Adrenal gland (tissue), 12 donors: ENCODE measurements around the gene FAXDC2. TPM values are rescaled to one million over a fixed set of nuclear protein-coding genes. Genes with fewer than 3 reads are reported as not detected.

Experiments
- DNase-seq, 7 donors: peaks; one replicate each; pipeline ENCODE4 v3.0.0-alpha.2; 2019 to 2020
- H3K27ac ChIP-seq, 5 donors: fragments of 200-600 bp; sonication (generic) in 4 of 5; 1 replicate in 3 of 5; 2 replicates in 2 of 5; pipeline versions ENCODE4 v1.5.1 to v1.8.0; 2016 to 2020; ENCODE audit warnings: mild to moderate bottlenecking in 1 of 5
- H3K27me3 ChIP-seq: fragments of 200-600 bp; 2 replicates; pipeline ENCODE4 v1.8.0; 2021
- H3K36me3 ChIP-seq, 2 donors: fragments of 200-600 bp; replicated peaks in 1 of 2; 1 replicate in 1 of 2; 2 replicates in 1 of 2; pipeline versions ENCODE4 v1.5.1 to v1.8.0; 2018 to 2022
- H3K4me1 ChIP-seq, 2 donors: fragments of 200-600 bp; replicated peaks in 1 of 2; 1 replicate in 1 of 2; 2 replicates in 1 of 2; pipeline versions ENCODE4 v1.5.1 to v1.8.0; 2018 to 2021
- H3K4me3 ChIP-seq, 4 donors: fragments of 200-600 bp; sonication (generic) in 3 of 4; one replicate each; pipeline ENCODE4 v1.5.1; 2016 to 2018
- H3K9me3 ChIP-seq, 3 donors: fragments of 200-600 bp; sonication (generic) in 1 of 3; replicated peaks in 1 of 3; 1 replicate in 2 of 3; 2 replicates in 1 of 3; pipeline versions ENCODE4 v1.5.1 to v1.8.0; 2016 to 2021
- POLR2A ChIP-seq, 2 donors: fragments of 450-650 bp; IDR thresholded peaks; one replicate each; pipeline ENCODE4 v1.6.1; 2017; ENCODE audit warnings: antibody characterized with exemption in 2 of 2, mild to moderate bottlenecking in 2 of 2, moderate library complexity in 1 of 2
- WGBS, 4 donors: extraction: QIAGEN DNeasy Blood & Tissue Kit in 2 of 4; methylation state at CpG; one replicate each; pipeline versions ENCODE4 v1.1.5 to v1.1.7; 2013 to 2017; 5-methylcytosine and 5-hydroxymethylcytosine counted together
- intact Hi-C, 2 donors: fragments of 100-400 bp; cut with DNase I; formaldehyde crosslinking; loops; one replicate each; pipeline versions ENCODE4 v1.14.1 to v1.15.0; 2022 to 2023
- polyA plus RNA-seq, 3 donors: library from polyadenylated mRNA; stranded (reverse); fragments of 200-250 nt in 2 of 3; fragments of 350-450 nt in 1 of 3; fragmentation: Illumina TruSeq in 1 of 3; extraction: RNeasy Lipid Tissue Mini Kit (QIAGEN cat#74804) in 1 of 3; gene quantifications; one replicate each; pipeline ENCODE4 v1.2.3, GENCODE V29; 2013 to 2014
- total RNA-seq, 9 donors: library from RNA; depleted of rRNA in 4 of 9; stranded (reverse); fragments of >200 nt in 4 of 9; fragments of 120-200 nt in 1 of 9; fragmentation: NEBNext Ultra II Directional in 1 of 9; extraction: Animal tissue kit (Norgen Biotek cat#: 25700) in 1 of 9; gene quantifications; one replicate each; pipeline versions ENCODE4 v1.1.0 to v1.2.4, GENCODE V29; 2013 to 2023
- TF ChIP-seq, protein P1 (sequence below), 6 experiments: fragments of 450-650 bp in 4 of 6; fragments of 200-600 bp in 2 of 6; sonication (generic) in 1 of 6; IDR thresholded peaks; 1 replicate in 5 of 6; 2 replicates in 1 of 6; pipeline versions ENCODE4 v1.5.1 to v1.8.0; 2016 to 2021; ENCODE audit warnings: antibody characterized with exemption in 6 of 6, mild to moderate bottlenecking in 2 of 6, moderate library complexity in 1 of 6
- donor health status: healthy with polysubstance abuse.
- donor health status: Bipolar disorder and iron deficiency.
- donor health status: DM: yes; HTN: yes; CAD: no.
- donor health status: DM: no; HTN: no; CAD: no.
- donor health status: DM: no; HTN: no; CAD: no.
- donor health status: DM: yes; HTN: yes; CAD: no.

The FAXDC2 gene
- total and polyA plus RNA-seq, 12 donors, result 12.2 to 86.2 (median 44.0) TPM

DNA sequence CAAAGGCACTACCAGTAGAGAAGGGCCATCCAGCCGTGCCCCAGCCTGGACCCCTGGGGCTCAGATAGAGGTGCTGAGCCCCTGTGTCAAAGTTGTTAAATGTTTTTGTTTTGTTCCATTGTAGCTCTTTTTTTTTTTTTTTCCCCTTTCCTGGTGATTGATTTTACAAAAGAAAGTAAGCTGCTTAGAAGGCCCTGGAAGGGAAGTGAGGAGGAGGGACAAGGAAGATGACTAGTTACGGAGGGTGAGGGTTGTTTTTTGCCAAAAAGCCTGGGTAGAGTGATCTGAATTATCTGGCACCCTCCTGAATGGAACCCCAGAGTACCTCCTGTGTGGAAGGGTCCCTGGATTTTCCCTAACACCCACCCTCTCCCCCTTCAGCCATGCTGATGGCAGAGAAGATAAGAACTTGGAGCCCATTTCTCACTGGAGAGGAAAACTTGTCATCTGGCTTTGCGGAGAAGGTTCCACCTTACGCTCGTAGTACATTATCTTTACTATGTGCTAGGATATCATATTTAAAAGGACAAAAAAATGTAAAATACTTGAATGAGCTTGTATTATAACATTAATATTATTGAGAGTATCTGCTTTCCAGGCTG, 33.4 kb downstream of the FAXDC2 start:
- 81 to 89% (median 85%) methylated on average over 5 of the region's 5 CpGs for WGBS, 4 donors
- no peak overlapping the region for H3K4me3 ChIP-seq
- peaks cover 3 to 19% of the 10 kb centered on the region in 2 donors for H3K4me1 ChIP-seq
- peak overlapping the region in 2 of 5 donors; percentile 15 to 38 for H3K27ac ChIP-seq
- DNase-seq, result no peak
- intact Hi-C loops, result no loop called here
- peaks cover 0 to 92% of the 10 kb centered on the region in 2 donors for H3K36me3 ChIP-seq
- H3K9me3 ChIP-seq, result no peaks in the 10 kb centered on the region
- H3K27me3 ChIP-seq, result no peaks in the 10 kb centered on the region
- TF ChIP-seq, protein P1, sequence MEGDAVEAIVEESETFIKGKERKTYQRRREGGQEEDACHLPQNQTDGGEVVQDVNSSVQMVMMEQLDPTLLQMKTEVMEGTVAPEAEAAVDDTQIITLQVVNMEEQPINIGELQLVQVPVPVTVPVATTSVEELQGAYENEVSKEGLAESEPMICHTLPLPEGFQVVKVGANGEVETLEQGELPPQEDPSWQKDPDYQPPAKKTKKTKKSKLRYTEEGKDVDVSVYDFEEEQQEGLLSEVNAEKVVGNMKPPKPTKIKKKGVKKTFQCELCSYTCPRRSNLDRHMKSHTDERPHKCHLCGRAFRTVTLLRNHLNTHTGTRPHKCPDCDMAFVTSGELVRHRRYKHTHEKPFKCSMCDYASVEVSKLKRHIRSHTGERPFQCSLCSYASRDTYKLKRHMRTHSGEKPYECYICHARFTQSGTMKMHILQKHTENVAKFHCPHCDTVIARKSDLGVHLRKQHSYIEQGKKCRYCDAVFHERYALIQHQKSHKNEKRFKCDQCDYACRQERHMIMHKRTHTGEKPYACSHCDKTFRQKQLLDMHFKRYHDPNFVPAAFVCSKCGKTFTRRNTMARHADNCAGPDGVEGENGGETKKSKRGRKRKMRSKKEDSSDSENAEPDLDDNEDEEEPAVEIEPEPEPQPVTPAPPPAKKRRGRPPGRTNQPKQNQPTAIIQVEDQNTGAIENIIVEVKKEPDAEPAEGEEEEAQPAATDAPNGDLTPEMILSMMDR (IDR thresholded peaks at IDR 0.05), result no peak
- TF ChIP-seq POLR2A (IDR thresholded peaks at IDR 0.05), result no peak

DNA sequence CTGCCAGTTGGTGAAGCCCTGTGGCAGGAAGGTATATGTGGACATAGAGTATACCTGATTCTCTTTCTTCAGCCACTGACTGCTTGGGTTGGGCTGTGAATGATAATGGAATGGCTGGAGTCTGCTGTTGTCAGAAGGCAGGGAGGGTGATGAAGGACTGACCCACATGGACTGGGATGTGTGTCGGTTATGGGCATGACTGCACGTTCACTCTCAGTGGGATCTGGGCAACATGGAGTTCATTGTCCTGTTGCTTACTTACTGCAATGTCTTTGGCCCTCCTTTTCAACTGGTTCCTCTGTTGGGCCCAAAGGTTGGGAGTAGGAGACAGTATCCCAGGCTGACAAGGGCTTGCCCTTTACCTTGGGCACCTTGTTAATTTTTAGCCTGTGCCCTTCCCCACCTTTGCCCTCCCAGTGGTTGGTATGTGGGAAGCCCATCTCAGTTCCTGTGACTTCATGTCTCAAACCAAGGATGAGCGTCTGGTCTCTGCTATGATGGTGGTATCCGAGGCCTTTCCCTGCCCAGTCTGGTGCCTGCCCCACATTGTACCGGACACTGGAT, 34.6 kb downstream of the FAXDC2 start:
- H3K27me3 ChIP-seq, result no peaks in the 10 kb centered on the region
- intact Hi-C loops, result no loop called here
- no peak for DNase-seq
- H3K4me1 ChIP-seq, result peaks cover 3 to 25% of the 10 kb centered on the region in 2 donors
- peaks cover 0 to 92% of the 10 kb centered on the region in 2 donors for H3K36me3 ChIP-seq
- 87 to 92% (median 91%) methylated on average over 5 of the region's 5 CpGs for WGBS, 4 donors
- TF ChIP-seq, protein P1 (IDR thresholded peaks at IDR 0.05), result no peak
- TF ChIP-seq POLR2A (IDR thresholded peaks at IDR 0.05), result no peak
- H3K9me3 ChIP-seq, result no peaks in the 10 kb centered on the region
- H3K4me3 ChIP-seq, result no peak overlapping the region
- peak overlapping the region in 1 of 5 donors; percentile 36 for H3K27ac ChIP-seq

DNA sequence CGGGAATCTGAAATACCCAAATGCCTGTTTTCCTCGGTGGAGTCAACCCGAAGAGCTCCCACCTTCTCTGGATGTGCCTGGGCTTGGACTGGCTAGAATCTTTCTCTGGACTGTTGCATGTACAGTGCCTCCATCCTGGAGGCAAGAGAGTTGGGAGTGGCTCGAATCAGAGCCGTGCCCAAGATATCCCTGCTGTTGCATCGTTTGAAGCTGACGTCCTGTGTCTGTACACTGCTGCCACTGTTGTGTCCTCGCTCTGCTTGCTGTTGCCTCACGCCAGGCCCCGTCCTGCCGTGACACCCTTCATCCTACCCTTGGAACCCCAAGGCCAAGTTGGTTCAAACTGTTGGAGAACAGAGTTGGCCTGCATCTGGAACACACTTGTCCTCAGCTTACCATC, 35.4 kb downstream of the FAXDC2 start:
- 62 to 71% (median 69%) methylated on average over 10 to 11 of the region's 11 CpGs for WGBS, 4 donors
- intact Hi-C loops, result no loop called here
- Histone ChIP-seq H3K27ac (peak overlapping the region in 1 of 5 donors; percentile 36), H3K36me3 (peaks cover 0 to 92% of the 10 kb centered on the region in 2 donors), H3K9me3 (no peaks in the 10 kb centered on the region), H3K27me3 (no peaks in the 10 kb centered on the region), H3K4me1 (peaks cover 3 to 25% of the 10 kb centered on the region in 2 donors), H3K4me3 (no peak overlapping the region)
- peak in 1 of 7 donors; percentile 45 for DNase-seq
- no peak for TF ChIP-seq POLR2A (IDR thresholded peaks at IDR 0.05)
- TF ChIP-seq, protein P1 (IDR thresholded peaks at IDR 0.05), result no peak

DNA sequence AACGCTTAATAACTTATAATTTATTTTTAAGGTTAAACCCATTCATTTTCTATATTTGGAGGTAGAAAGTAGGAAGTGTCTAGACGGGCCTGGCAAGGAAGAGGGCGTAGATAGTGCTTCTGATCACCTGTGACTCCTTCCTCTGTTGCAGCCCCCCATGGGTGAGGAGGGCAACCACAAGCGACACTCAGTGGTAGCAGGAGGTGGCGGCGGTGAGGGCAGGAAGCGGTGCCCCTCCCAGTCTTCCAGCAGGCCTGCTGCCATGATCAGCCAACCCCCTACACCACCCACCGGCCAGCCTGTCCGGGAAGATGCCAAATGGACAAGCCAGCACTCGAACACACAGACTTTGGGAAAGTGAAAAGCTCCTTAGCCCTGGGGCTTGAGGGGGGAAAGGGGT, 36.7 kb downstream of the FAXDC2 start:
- no peak for TF ChIP-seq POLR2A (IDR thresholded peaks at IDR 0.05)
- TF ChIP-seq, protein P1 (IDR thresholded peaks at IDR 0.05), result no peak
- H3K27ac ChIP-seq, result peak overlapping the region in 1 of 5 donors; percentile 7
- H3K27me3 ChIP-seq, result no peaks in the 10 kb centered on the region
- no peak for DNase-seq
- intact Hi-C loops, result loop anchor here in 1 of 2 donors (5.0 kb wide), 1 partner anchor 161 kb away; no protein-coding TSS in a partner anchor
- peaks cover 3 to 19% of the 10 kb centered on the region in 2 donors for H3K4me1 ChIP-seq
- peaks cover 0 to 93% of the 10 kb centered on the region in 2 donors for H3K36me3 ChIP-seq
- H3K9me3 ChIP-seq, result no peaks in the 10 kb centered on the region
- no peak overlapping the region for H3K4me3 ChIP-seq
- WGBS, 4 donors, result 59 to 77% (median 75%) methylated on average over 4 to 10 of the region's 10 CpGs
